Measurements from ENCODE around the gene GRSF1. TPM values are rescaled to one million over a fixed set of nuclear protein-coding genes. Genes with fewer than 3 reads are reported as not detected.
"Not testable (repeated sequence)": the region's sequence is repeated elsewhere in the genome, so short reads cannot be mapped to it uniquely, and the experiment has no call there.

The GRSF1 gene, protein sequence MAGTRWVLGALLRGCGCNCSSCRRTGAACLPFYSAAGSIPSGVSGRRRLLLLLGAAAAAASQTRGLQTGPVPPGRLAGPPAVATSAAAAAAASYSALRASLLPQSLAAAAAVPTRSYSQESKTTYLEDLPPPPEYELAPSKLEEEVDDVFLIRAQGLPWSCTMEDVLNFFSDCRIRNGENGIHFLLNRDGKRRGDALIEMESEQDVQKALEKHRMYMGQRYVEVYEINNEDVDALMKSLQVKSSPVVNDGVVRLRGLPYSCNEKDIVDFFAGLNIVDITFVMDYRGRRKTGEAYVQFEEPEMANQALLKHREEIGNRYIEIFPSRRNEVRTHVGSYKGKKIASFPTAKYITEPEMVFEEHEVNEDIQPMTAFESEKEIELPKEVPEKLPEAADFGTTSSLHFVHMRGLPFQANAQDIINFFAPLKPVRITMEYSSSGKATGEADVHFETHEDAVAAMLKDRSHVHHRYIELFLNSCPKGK
- 107 and 120 TPM in 2 replicates for total RNA-seq (2014; rRNA removed; shearing (Covaris generic))

DNA sequence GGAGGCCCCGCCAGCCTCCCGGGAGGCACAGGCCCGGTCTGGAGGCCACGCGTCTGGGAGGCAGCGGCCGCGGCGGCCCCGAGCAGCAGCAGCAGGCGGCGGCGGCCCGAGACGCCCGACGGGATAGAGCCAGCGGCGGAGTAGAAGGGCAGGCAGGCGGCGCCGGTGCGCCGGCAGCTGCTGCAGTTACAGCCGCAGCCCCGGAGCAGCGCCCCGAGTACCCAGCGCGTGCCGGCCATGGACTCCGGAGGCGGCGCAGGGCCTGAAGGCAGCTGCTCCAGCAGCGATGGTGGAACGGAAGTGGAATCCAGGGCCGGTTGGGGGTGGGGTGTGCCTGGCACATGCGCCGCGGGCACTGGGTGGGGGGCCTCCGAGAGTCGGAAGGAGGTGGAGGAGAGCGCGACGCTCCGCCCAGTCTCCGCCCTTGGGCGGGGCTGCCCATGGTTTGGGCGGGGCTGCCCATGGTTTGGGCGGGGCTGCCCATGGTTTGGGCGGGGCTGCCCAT is at the start of gene GRSF1:
GRSF1 (minus strand) TSS at position 302 of the 505 bp plus-strand sequence; CDS start at position 239, 63 bp downstream.
- DNase-seq (ENCODE audit: low spot score): peak; percentile 91
- in situ Hi-C loops (cut with HindIII; ENCODE audit: low sequenced_read_pairs): no loop called here

DNA sequence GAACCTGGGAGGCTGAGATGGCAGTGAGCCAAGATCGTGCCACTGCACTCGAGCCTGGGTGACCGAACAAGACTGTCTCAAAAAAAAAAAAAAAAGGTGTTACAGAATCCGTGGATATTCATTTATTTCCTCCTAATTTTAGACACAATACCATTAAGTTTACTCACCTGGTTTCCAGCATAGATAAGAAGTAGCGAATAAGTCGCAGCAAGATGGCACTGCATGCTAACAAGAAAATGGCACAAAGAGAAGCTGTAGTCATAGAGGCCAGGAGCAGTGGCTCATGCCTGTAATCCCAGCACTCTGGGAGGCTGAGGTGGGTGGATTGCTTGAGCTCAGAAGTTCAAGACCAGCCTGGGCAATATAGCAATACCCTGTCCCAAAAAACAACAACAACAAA is 45.5 kb upstream of the GRSF1 start:
- in situ Hi-C loops (cut with HindIII; ENCODE audit: low sequenced_read_pairs): no loop called here
- DNase-seq (ENCODE audit: low spot score): no peak

DNA sequence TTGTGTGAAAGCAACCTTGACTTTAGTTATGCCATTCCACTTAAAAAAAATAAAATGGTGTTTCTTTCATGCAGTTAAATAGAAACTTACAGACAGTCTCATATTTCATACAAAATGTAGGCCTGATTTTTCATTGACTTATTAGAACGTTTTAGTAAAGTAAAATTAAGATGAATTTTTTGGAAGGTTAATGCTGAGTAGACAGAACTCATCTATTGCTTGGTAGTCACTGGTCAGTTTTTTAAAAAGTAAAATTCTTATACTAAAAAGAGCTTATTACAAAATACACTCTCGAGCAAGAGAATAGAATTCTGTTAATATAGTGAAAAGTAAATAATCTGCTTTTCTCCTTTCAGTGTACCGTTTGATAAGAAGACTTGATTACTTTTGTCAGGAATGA is 41.0 kb upstream of the GRSF1 start:
- DNase-seq (ENCODE audit: low spot score): no peak
- in situ Hi-C loops (cut with HindIII; ENCODE audit: low sequenced_read_pairs): no loop called here

DNA sequence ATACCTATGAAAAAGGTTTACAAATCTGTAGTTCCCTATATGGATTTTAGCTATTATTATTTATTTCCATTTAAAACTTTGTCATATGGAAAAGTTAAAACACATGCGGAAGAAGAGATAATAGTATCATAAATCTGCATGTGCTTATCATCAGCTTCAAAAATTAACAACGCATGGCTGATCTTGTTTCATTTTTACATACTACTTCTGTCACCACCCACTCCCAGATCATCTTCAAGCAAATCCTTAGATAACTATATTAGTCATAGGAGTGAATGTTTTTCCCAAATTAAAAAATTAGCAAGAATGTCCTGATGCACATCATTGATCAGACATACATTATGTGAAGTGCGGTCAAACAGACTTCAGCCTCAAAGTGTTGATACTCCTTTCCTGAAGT is 37.9 kb upstream of the GRSF1 start:
- in situ Hi-C loops (cut with HindIII; ENCODE audit: low sequenced_read_pairs): no loop called here
- DNase-seq (ENCODE audit: low spot score): no peak

DNA sequence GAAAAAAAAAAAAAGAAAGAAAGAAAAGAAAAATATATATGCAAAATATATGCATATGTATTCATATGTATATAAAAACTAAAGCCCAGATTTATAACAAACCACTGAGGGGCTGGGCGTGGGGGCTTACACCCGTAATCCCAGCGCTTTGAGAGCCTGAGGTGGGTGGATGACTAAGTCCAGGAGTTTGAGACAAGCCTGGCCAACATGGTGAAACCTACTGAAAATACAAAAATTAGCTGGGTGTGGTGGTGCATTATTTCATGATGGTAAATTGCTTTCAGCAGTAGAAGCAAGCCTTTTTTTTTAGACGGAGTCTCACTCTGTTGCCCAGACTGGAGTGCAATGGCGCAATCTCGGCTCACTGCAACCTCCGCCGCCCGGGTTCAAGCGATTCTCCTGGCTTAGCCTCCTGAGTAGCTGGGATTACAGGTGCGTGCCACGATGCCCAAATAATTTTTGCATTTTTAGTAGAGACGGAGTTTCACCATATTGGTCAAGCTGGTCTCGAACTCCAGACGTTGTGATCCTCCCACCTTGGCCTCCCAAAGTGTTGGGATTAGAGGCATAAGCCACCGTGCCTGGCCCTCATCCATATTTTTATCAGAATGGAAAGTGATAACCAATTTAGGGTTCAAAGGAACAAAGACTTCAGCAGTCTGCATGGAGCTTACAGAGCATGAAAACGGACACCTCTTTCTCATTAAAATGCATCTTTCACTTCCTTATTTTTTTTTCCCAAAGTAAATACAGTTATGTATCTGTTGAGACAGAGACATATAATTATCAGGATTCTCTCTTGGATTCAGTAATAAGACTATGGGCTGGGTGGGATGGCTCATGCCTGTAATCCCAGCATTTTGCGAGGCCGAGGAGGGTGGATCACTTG is 34.8 kb upstream of the GRSF1 start:
- no peak for DNase-seq (ENCODE audit: low spot score)
- in situ Hi-C loops (cut with HindIII; ENCODE audit: low sequenced_read_pairs): no loop called here

DNA sequence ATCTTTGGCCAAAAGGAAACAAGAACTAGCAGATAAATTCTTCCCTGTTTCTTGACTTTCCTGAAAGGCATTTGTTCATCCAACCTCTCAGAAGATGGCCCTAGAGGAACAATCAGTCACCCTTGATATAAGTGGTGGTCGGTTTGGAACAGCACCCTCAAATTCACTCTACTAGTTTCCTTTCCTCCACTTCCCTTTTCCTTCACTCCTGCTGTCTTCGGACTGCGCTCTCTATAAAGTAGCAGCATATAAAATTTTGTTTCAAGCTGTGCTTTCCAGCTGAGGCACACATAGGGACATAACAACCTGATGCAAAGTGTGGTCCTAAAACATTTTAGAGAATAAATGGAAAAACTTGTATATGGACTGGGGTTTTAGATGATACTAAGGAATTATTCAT is 33.5 kb upstream of the GRSF1 start:
- in situ Hi-C loops (cut with HindIII; ENCODE audit: low sequenced_read_pairs): no loop called here
- no peak for DNase-seq (ENCODE audit: low spot score)

DNA sequence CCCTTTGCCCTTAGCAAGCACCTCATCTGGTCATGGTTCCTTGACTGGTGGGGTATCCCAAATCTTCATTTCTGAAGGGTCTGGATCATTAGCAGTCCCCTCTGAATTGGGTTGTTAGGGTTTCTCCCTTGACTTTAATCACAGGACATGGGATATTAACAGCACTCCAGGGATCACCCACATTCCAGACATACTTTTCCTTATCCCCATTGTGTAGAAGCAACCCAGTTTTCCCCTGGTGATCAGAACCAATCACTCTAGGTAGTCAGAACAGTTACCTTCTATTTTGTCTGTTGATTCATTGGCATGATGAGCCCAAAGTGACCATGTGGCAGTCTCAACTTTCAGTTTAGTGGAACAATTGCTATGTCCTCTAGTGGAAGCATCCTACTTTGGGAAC is 29.1 kb upstream of the GRSF1 start:
- in situ Hi-C loops (cut with HindIII; ENCODE audit: low sequenced_read_pairs): no loop called here
- DNase-seq (ENCODE audit: low spot score): no peak

DNA sequence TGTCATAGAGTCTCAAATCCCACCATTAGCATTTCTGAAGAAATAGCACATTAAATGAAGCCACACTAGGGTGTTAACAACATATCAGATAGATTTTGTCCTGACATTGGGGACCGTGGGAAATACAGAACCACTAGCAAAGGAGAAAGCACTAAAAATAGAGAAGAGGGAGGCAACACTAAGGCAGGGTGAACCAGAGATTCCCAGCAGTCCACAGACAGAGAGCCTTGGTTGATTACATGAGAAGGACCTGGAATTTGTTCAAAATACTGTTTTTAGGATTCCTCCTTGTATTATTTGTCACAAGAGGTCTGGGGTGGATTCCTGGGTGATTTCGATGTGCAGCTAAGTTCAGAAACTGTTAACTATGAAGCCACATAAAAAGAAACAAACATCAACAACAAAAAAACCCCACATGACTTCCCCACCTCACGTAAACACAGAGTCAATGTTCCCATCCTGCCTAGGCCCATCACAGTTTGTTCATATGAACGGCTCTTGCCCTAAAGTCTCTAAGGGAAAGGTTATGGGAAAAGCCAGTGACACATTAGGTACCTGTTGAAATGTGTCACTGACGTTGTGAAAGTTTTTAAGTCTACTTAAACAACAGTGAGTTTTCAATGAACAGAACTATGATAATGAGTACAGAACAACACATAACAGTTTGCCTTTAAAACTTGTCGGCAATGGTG is 23.6 kb upstream of the GRSF1 start:
- DNase-seq (ENCODE audit: low spot score): no peak
- in situ Hi-C loops (cut with HindIII; ENCODE audit: low sequenced_read_pairs): no loop called here

DNA sequence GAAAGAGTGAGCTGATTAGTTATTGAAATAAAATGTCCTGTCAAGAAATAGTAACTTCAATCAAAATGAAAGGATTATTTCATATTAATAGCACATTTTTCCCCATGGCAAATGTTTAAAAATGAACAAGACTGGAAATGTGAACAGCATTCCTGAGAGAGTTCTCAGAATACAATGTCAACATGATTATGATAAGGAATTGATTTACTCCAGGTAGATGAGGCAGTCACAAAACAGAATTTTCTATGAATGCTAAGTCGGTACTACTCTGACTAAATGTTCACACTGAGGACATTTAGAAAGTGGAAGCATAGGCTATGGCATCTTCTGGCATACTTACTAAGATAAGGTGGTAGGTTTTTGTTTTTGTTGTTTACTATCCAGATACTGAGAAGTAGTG is 19.4 kb upstream of the GRSF1 start:
- in situ Hi-C loops (cut with HindIII; ENCODE audit: low sequenced_read_pairs): no loop called here
- no peak for DNase-seq (ENCODE audit: low spot score)

DNA sequence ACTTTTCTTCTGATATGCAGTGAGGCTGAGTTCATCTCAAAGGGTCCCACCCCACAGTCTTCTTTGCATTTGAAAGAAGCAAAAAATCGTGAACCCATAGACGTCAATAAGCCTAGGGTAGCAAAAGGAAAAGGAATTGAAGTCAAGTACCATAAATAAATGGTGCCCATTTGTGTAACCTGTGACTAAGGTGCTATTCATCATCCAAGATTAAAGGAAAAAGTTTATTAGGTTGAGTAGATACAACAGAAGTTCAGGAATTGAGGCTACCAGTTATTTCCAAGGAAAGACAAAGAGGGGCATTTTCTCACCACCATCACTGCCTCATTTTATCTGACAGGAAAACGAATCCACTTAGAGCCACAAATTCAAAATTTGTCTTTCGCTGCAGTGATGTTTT is 18.8 kb upstream of the GRSF1 start:
- DNase-seq (ENCODE audit: low spot score): no peak
- in situ Hi-C loops (cut with HindIII; ENCODE audit: low sequenced_read_pairs): no loop called here

DNA sequence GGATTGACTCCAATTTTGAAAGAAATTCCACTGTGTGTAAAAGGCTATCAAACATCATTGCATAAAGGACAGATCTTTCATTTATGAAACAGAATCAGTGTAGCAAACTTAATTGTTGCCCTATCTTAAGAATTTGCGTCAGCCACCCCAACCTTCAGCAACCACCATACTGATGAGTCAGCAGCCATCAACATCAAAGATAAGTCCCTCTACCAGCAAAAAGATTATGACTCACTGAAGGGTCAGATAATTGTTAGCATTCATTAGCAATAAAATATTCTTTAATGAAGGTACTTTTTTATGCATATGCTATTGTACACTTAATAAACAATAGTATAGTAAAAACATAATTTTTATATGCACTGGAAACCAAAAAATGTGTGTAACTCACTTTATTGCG is 15.8 kb upstream of the GRSF1 start:
- in situ Hi-C loops (cut with HindIII; ENCODE audit: low sequenced_read_pairs): no loop called here
- DNase-seq (ENCODE audit: low spot score): no peak

DNA sequence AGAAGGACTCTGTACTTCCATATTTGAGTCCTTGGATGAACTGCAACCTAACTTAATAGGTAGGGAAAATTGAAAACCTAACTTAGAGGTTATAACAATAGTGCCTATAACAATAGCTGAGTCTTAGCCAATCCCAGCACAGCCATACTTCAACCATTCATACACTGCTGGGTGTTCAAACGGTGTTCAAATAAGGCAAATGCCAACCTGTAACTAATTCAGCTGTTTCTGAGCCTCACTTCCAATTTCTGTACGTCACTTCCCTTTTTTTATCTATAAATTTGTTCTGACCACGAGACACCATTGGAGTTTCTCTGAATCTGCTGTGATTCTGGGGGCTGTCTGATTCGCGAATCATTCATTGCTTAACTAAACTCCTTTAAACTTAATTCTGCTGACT is 9.6 kb upstream of the GRSF1 start:
- in situ Hi-C loops (cut with HindIII; ENCODE audit: low sequenced_read_pairs): no loop called here
- no peak for DNase-seq (ENCODE audit: low spot score)

DNA sequence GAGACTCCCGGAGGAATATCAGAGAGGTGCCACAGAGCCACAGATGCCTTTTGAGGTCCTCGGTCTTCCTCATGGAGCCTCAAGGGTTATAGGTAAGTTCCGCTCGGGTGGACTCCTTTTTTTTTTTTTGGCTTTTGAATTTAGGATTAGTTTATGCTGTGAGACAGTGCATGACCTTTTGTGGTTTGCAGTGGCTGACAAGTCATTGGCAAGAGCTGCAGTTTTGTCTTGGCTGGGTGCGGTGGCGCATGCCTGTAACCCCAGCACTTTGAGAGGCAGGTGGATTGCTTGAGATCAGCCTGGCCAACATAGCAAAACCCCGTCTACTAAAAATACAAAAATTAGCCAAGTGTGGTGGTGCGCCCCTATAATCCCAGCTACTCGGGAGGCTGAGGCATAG is 4.5 kb upstream of the GRSF1 start:
- no peak for DNase-seq (ENCODE audit: low spot score)
- in situ Hi-C loops (cut with HindIII; ENCODE audit: low sequenced_read_pairs): no loop called here

DNA sequence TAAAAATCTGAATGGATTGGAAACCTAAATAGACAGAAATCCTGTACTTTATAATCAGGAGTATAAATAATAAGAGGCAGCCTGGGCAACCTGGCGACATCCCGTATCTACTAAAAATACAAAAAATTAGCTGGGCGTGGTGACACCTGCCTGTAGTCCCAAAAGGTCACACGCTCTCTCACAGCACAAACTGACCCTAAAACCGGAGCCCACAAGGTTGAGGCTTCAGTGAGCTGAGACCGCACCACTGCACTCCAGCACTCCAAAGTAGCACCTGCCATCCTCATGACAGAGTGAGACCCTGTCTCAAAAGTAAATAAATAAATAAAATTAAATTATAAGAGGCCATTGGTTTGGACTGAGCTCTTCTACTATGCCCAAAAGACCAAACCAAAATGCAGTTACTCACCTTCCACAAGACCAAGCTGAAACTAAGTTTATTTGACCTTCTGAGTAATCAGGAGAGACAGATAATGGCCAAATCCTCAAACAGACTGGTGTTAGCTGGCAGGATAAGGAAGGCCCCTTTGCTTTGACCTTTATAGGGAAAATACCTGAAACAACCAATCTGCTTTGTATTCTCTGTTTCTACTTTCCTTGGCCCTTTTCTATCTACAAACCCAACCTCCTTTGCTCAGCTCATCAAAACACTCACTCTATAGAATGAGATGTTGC is 3.2 kb upstream of the GRSF1 start:
- in situ Hi-C loops (cut with HindIII; ENCODE audit: low sequenced_read_pairs): no loop called here

DNA sequence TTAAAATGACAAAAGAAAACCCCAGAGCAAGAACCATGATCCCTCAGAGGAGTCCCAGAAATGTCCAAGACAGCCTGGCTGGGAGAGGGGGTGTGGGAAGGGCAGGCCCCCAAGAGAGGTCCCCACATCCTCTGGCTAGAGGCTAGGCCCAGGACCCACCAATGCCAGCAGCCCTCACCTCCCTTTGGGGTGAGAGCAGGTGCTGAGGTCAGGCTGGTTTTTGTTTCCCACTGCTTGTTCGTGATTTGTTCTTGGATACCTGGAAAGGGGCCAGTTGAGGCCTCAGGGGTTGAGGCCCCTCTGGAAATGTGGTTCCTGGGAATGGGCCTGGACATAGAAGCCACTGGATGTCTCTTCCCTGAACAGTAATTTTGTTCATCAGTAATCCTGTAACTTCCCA is 2.3 kb upstream of the GRSF1 start:
- no peak for DNase-seq (ENCODE audit: low spot score)
- in situ Hi-C loops (cut with HindIII; ENCODE audit: low sequenced_read_pairs): no loop called here

More for the DNA sequence above, 3.2 kb upstream of the GRSF1 start:
- DNase-seq (ENCODE audit: low spot score): no peak

DNA sequence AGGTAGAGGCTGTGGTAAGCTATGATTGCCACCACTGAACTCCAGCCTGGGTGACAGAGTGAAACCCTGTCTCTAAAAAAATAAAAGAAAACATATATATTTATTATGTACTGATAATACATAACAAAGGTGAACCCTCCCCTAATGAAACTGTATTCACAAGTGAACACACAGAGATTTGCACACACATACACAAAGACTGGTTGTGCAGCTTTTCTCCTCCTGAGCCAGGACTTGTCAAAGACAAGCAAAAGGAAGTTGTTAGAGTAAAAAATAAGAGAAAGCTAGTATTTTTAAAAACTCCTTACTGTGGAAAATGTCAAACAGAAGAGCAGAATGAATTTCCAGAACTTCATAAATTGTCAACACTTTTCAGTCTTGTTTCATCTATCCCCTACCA is 1.5 kb upstream of the GRSF1 start:
- in situ Hi-C loops (cut with HindIII; ENCODE audit: low sequenced_read_pairs): no loop called here
- DNase-seq (ENCODE audit: low spot score): no peak

DNA sequence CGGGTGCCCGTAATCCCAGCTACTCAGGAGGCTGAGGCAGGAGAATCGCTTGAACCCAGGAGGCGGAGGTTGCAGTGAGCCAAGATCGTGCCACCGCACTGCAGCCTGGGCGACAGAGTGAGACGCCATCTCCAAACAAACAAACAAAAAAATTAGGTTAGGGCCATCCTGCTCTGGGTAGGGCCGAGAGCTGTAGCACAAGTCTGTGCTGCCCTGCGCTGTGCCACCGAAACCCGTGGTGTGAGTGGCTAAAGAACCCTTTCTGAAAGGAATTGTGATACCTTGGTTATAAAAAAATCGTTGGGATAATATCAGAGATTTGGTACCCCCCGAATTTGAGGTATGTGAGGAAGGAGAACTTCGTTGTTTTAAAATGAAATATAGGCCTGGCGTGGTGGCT is 941 bp upstream of the GRSF1 start:
- DNase-seq (ENCODE audit: low spot score); in situ Hi-C loops (cut with HindIII; ENCODE audit: low sequenced_read_pairs): not testable (repeated sequence)

DNA sequence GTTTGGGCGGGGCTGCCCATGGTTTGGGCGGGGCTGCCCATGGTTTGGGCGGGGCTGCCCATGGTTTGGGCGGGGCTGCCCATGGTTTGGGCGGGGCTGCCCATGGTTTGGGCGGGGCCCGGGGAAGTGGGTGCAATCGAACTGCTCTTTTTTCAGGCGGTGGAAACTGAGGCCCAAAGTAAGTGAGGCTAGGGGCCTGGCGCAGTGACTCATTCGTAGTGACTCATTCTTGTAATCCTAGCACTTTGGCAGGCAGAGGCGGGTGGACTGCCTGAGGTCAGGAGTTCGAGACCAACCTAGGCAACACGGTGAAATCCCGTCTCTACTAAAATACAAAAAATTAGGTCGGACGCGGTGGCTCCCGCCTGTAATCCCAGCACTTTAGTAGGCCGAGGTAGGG is 447 bp upstream of the GRSF1 start:
- in situ Hi-C loops (cut with HindIII; ENCODE audit: low sequenced_read_pairs): not testable (repeated sequence)
- DNase-seq (ENCODE audit: low spot score): peak; percentile 24

Data from G401 (cell line).